ENCODE results near the gene SNX17.
"Not testable (repeated sequence)": the region's sequence is repeated elsewhere in the genome, so short reads cannot be mapped to it uniquely, and the experiment has no call there.

Gene SNX17

DNA sequence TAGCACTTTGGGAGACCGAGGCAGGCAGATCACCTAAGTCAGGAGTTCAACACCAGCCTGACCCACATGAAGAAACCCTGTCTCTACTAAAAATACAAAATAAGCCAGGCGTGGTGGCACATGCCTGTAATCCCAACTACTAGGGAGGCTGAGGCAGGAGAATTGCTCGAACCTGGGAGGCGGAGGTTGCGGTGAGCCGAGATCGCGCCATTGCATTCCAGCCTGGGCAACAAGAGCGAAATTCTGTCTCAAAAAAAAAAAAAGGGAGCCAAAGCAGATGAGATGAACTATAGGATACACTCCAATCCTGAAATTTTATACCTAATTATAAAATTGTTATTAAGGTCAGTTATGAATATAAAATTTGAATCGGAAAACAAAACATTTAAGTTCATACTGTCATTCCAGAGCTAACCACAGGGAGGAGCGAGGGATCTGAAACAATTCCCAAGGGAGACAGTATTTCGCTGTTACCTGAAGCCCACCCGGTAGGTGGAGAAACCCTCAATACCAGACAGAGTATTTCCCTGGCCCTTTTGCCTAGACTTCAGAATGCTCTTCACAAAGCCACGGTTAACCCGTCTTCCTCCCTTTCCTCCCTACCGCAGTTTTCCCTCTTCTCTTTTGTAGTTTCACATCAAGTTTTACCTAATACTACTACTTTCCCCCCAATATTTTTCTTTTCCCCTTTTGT lies 37.5 kb downstream of the SNX17 start:
- DNase-seq, result no peak

DNA sequence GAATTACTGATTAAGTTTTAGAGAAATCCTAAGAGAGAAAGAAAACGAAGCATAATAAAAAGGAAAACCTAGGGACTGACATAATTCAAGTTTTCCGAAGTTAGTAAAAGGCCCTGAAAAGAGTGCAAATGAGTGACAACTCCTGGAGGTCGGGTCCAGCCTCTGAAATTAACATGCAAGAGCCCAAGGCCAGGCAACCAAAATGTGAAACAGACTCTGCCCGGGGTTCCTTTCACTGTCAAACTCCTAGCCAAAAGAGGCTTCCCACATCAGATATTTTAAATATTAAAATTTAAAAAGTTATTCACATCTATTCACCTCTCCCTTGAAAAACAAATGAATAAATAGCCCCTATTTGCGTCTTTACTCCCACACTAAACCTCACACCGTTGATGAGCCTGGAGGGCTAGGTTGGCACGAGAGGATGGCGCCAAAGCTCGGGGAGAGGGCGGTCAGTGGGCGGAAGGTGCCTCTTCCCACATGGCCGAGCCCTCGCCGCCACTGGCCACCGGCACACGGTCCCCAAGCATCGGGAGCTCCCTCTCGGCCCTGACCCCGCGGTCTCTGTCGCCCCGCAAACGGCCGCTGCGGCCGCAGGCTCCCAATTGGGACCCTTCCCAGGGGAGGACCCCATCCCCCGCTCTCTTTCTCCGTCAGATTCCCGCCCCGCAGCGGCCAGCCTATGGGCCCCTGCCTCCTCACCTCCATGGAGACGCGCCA lies 38.3 kb downstream of the SNX17 start:
- no peak for DNase-seq

DNA sequence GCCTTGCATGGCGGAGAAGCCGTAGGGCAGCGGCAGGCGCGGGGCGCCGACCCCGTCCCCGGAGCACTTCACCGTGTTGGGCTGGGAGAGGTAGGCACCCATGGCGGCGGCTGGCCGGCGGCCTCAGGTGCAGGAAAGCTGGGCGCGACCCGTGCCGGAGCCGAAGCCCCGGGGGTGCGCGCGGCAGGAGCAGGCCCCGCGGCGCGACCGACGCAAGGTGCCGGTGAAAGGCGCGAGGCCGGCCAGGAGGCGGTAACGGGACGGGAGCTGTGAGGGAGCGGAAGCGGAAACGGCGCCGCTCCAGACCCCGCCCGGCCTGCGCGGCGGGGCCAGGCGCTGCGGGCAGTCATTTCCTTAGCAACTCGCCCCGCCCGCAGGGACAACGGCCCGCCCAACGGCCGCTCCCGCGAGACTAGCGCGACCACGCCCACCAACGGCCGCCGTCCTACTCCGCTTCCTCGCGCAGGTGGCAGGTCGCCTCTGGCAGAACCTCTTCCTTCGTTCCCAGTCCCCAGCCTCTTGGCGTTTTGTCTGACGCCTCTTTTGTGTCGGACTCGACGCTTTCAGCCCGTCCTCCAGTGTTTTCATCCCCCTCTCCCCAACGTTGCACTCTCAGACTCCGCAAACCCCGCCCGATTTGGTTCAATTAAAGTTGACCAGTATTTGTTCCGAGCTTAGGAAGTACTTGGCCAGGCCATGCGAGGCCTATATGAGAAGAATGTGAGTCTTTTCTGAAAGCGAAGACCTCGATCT lies 39.1 kb downstream of the SNX17 start, which contains the start of gene PPM1G:
PPM1G (minus strand) TSS at position 271 of the 753 bp plus-strand sequence; CDS start at position 102, 169 bp downstream.
- DNase-seq, result peak; percentile 95

GRCh38 chr2:27412419-27413152 lies 42.2 kb downstream of the SNX17 start:
- DNase-seq, result no peak

- DNase-seq, result no peak
Measured at GRCh38 chr2:27416151-27416550, 45.7 kb downstream of the SNX17 start.

GRCh38 chr2:27420996-27421395 lies 50.6 kb downstream of the SNX17 start:
- DNase-seq, result no peak

- no peak for DNase-seq
Measured at GRCh38 chr2:27421660-27422250, 51.3 kb downstream of the SNX17 start.

DNA sequence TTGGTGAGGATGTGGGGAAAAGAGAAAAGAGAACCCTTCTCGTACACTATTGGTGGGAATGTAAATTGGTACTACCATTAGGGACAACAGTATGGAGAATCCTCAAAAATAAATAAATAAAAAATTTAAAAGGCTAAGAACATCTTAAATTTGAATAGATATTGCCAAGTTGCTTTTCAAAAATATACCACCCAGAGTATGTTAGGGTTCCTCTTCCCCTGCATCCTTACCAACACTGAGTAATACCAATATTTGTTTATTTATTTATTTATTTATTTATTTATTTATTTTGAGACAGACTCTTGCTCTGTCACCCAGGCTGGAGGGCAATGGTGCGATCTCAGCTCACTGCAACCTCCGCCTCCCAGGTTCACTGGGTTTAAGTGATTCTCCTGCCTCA lies 52.5 kb downstream of the SNX17 start:
- no peak for DNase-seq

- not testable (repeated sequence) for DNase-seq
Measured at GRCh38 chr2:27425039-27425438, 54.6 kb downstream of the SNX17 start.
